AG04450 (cell line): Measurements from ENCODE around the gene ZNF483. TPM values are rescaled to one million over a fixed set of nuclear protein-coding genes. Genes with fewer than 3 reads are reported as not detected.

Experiments used
- CTCF ChIA-PET: fragments of 300-600, 350-600 bp; formaldehyde crosslinking; extraction: SDS; loops from one replicate; lab custom pipeline; 2022; ENCODE audit warnings: antibody characterized with exemption, inconsistent platforms; lab: Charles Lee
- POLR2A ChIA-PET: fragments of 350-600 bp; formaldehyde crosslinking; extraction: SDS; loops from one replicate; lab custom pipeline; 2021; ENCODE audit warnings: antibody characterized with exemption, inconsistent platforms; lab: Yijun Ruan, JAX
- DNase-seq: peaks from one replicate; pipeline ENCODE4 v3.0.0-alpha.2; 2011; ENCODE audit warnings: low read depth, low spot score
- H3K27ac ChIP-seq: one replicate; pipeline ENCODE4 v1.5.1; 2012; ENCODE audit warnings: low read depth, low read length, control low read depth
- H3K27me3 ChIP-seq: one replicate; pipeline ENCODE4 v1.6.0; 2012; ENCODE audit warnings: low read length; ENCODE audit not compliant: control insufficient read depth, insufficient read depth
- H3K4me3 ChIP-seq: 2 replicates; pipeline ENCODE4 v1.5.1; 2011; ENCODE audit warnings: mild to moderate bottlenecking, low read depth, low read length, control low read depth
- H3K9me3 ChIP-seq: 2 replicates; pipeline ENCODE4 v1.5.1; 2012; ENCODE audit warnings: low read length; ENCODE audit not compliant: control insufficient read depth, insufficient read depth
- CTCF ChIP-seq: IDR thresholded peaks from 2 replicates; pipeline ENCODE4 v1.5.1; 2011; ENCODE audit warnings: low read depth, low read length, control low read depth, inconsistent platforms
- polyA plus RNA-seq: library from polyadenylated mRNA; depleted of rRNA; stranded (reverse); fragments of >200 nt; gene quantifications from 2 replicates; pipeline ENCODE4 v1.2.3, GENCODE V29; 2011; rRNA removed

The ZNF483 gene
- polyA plus RNA-seq, 1 experiment = 1.5 TPM

DNA sequence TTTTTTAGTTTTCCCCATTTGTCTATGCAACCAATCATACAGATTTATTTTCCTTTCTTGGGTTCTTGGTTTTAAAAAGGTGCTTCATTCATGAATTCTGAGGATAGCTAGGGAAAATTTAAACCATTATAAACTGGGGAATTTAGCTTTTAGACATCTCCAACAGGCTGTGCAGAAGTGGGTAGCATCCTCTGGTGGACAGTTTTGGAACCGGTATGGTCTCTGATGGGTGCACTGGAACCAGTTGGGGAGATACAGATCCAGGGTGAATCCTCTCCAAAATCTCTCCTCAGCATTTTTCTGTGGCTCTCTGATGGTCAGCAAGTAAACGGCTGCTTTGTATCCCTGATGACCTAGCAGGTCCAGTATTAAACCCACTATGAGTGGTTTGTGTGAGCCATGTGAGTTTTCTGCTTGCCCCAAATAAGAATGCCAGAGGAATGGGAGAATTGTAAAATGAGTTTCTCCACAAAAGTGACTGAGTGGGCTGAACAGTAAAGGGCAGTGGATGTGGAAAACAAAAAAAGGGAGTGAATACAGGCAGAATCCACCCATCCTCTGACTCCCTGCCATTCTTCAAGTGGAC lies 97.0 kb downstream of the ZNF483 start:
- ChIA-PET CTCF (interaction anchor here (0.6 to 1.7 kb wide), 16 partner anchors 9 to 893 kb away, joined by 3 to 24 read pairs (median 3); partner anchors contain the start of gene PTGR1), POLR2A (interaction anchor here (0.7 to 1.0 kb wide), 2 partner anchors 9 to 1754 kb away, joined by 4 read pairs; partner anchors contain the start of gene DNAJC25)
- Histone ChIP-seq H3K27ac (no peak overlapping the region), H3K27me3 (no peaks in the 10 kb centered on the region), H3K9me3 (no peaks in the 10 kb centered on the region; the same call in 1 of the 2 replicates), H3K4me3 (no peak overlapping the region)
- no peak for DNase-seq
- peak; percentile 99 for TF ChIP-seq CTCF

GRCh38 chr9:111622626-111623025 lies 97.6 kb downstream of the ZNF483 start:
- TF ChIP-seq CTCF = no peak
- Histone ChIP-seq H3K27me3 (no peaks in the 10 kb centered on the region), H3K27ac (no peak overlapping the region), H3K4me3 (no peak overlapping the region), H3K9me3 (no peaks in the 10 kb centered on the region; the same call in 1 of the 2 replicates)
- ChIA-PET POLR2A (interaction anchor here (1.0 kb wide), 1 partner anchor 9 kb away, joined by 4 read pairs; the partner anchor contains the start of gene DNAJC25), CTCF (interaction anchor here (1.3 kb wide), 1 partner anchor 24 kb away, joined by 3 read pairs; the partner anchor contains the start of gene PTGR1)
- no peak for DNase-seq

Other genes with a start within 250 kb of the ZNF483 start
- not detected in 2 replicates for gene OR2K2, start 195.0 kb upstream of the ZNF483 start, polyA plus RNA-seq
- gene ECPAS, start 40.8 kb upstream of the ZNF483 start, polyA plus RNA-seq = 61.2 and 64.0 TPM in 2 replicates
- gene PTGR1, start 74.5 kb downstream of the ZNF483 start, polyA plus RNA-seq = 140 and 173 TPM in 2 replicates
- gene DNAJC25, start 106.2 kb downstream of the ZNF483 start, polyA plus RNA-seq = 9.6 and 14.1 TPM in 2 replicates
- 87.6 and 108 TPM in 2 replicates for gene GNG10, start 136.4 kb downstream of the ZNF483 start, polyA plus RNA-seq